ACC112 (cell line): ENCODE results near the gene WWOX.

Source experiments
- H2AFZ ChIP-seq: fragments of 200-600 bp; sonication (generic); one replicate; pipeline ENCODE4 v1.6.0; 2017; ENCODE audit warnings: antibody characterized with exemption, low read length; ENCODE audit not compliant: unreplicated experiment
- H3K27ac ChIP-seq: fragments of 200-600 bp; sonication (generic); 2 replicates; pipeline ENCODE4 v1.5.1; 2014; ENCODE audit warnings: low read depth, mild to moderate bottlenecking, antibody characterized with exemption, low read length, moderate library complexity
- H3K27me3 ChIP-seq: fragments of 200-600 bp; sonication (generic); 2 replicates; pipeline ENCODE4 v1.6.1; 2014; ENCODE audit warnings: mild to moderate bottlenecking, antibody characterized with exemption, low read length, moderate library complexity, mixed read lengths; ENCODE audit not compliant: insufficient read depth
- H3K36me3 ChIP-seq: fragments of 200-600 bp; sonication (generic); 2 replicates; pipeline ENCODE4 v1.6.1; 2016; ENCODE audit warnings: mild to moderate bottlenecking, antibody characterized with exemption, low read length, moderate library complexity, mixed read lengths; ENCODE audit not compliant: insufficient read depth
- H3K4me1 ChIP-seq: fragments of 200-600 bp; sonication (generic); one replicate; pipeline ENCODE4 v1.6.1; 2016; ENCODE audit warnings: low read length, mixed read lengths; ENCODE audit not compliant: insufficient read depth, unreplicated experiment, control insufficient read depth
- H3K4me3 ChIP-seq: fragments of 200-600 bp; sonication (generic); 2 replicates; pipeline ENCODE4 v1.5.1; 2014; ENCODE audit warnings: mild to moderate bottlenecking, low read depth, low read length
- H3K79me2 ChIP-seq: fragments of 200-600 bp; sonication (generic); one replicate; pipeline ENCODE4 v1.6.0; 2016; ENCODE audit warnings: low read length; ENCODE audit not compliant: control insufficient read depth, unreplicated experiment, insufficient read depth

WWOX gene

GRCh38 chr16:78462288-78463208, 363.1 kb downstream of the WWOX start:
- Histone ChIP-seq H3K79me2 (no peaks in the 10 kb centered on the region), H3K4me1 (no peaks in the 10 kb centered on the region), H2AFZ (no peak overlapping the region), H3K4me3 (no peak overlapping the region), H3K36me3 (no peaks in the 10 kb centered on the region), H3K27me3 (no peaks in the 10 kb centered on the region), H3K27ac (no peak overlapping the region)

- H2AFZ ChIP-seq = no peak overlapping the region
- no peaks in the 10 kb centered on the region for H3K27me3 ChIP-seq
- H3K27ac ChIP-seq = no peak overlapping the region
- no peaks in the 10 kb centered on the region for H3K36me3 ChIP-seq
- no peaks in the 10 kb centered on the region for H3K79me2 ChIP-seq
- no peak overlapping the region for H3K4me3 ChIP-seq
- H3K4me1 ChIP-seq = no peaks in the 10 kb centered on the region
These were observed 364.1 kb downstream of the WWOX start for GRCh38 chr16:78463591-78463990.

- Histone ChIP-seq H2AFZ (no peak overlapping the region), H3K36me3 (no peaks in the 10 kb centered on the region), H3K27ac (no peak overlapping the region), H3K79me2 (no peaks in the 10 kb centered on the region), H3K27me3 (no peaks in the 10 kb centered on the region), H3K4me3 (no peak overlapping the region), H3K4me1 (no peaks in the 10 kb centered on the region)
These were observed 365.4 kb downstream of the WWOX start for GRCh38 chr16:78464833-78465232.

GRCh38 chr16:78465730-78466129, 366.3 kb downstream of the WWOX start:
- Histone ChIP-seq H3K27me3 (no peaks in the 10 kb centered on the region), H3K4me3 (no peak overlapping the region), H3K79me2 (no peaks in the 10 kb centered on the region), H2AFZ (no peak overlapping the region), H3K36me3 (no peaks in the 10 kb centered on the region), H3K4me1 (no peaks in the 10 kb centered on the region), H3K27ac (no peak overlapping the region)

- no peaks in the 10 kb centered on the region for H3K36me3 ChIP-seq
- H3K4me3 ChIP-seq = no peak overlapping the region
- H2AFZ ChIP-seq = no peak overlapping the region
- no peaks in the 10 kb centered on the region for H3K79me2 ChIP-seq
- H3K27me3 ChIP-seq = no peaks in the 10 kb centered on the region
- no peak overlapping the region for H3K27ac ChIP-seq
- no peaks in the 10 kb centered on the region for H3K4me1 ChIP-seq
These were observed 370.3 kb downstream of the WWOX start for GRCh38 chr16:78469787-78470186.

GRCh38 chr16:78473031-78473699, 373.7 kb downstream of the WWOX start:
- Histone ChIP-seq H3K27me3 (no peaks in the 10 kb centered on the region), H3K4me1 (no peaks in the 10 kb centered on the region), H3K79me2 (no peaks in the 10 kb centered on the region), H3K36me3 (no peaks in the 10 kb centered on the region), H3K27ac (no peak overlapping the region), H2AFZ (no peak overlapping the region), H3K4me3 (no peak overlapping the region)

- no peaks in the 10 kb centered on the region for H3K79me2 ChIP-seq
- H3K4me3 ChIP-seq = no peak overlapping the region
- no peaks in the 10 kb centered on the region for H3K4me1 ChIP-seq
- H2AFZ ChIP-seq = no peak overlapping the region
- H3K27me3 ChIP-seq = no peaks in the 10 kb centered on the region
- H3K27ac ChIP-seq = no peak overlapping the region
- H3K36me3 ChIP-seq = no peaks in the 10 kb centered on the region
These were observed 375.3 kb downstream of the WWOX start for GRCh38 chr16:78474762-78475161.

GRCh38 chr16:78476615-78477014, 377.2 kb downstream of the WWOX start:
- Histone ChIP-seq H3K27me3 (no peaks in the 10 kb centered on the region), H3K4me1 (no peaks in the 10 kb centered on the region), H3K79me2 (no peaks in the 10 kb centered on the region), H2AFZ (no peak overlapping the region), H3K4me3 (no peak overlapping the region), H3K27ac (no peak overlapping the region), H3K36me3 (no peaks in the 10 kb centered on the region)

- Histone ChIP-seq H3K4me3 (no peak overlapping the region), H3K4me1 (no peaks in the 10 kb centered on the region), H3K36me3 (no peaks in the 10 kb centered on the region), H3K27ac (no peak overlapping the region), H3K27me3 (no peaks in the 10 kb centered on the region), H2AFZ (no peak overlapping the region), H3K79me2 (no peaks in the 10 kb centered on the region)
These were observed 378.9 kb downstream of the WWOX start for GRCh38 chr16:78478267-78478861.

- no peaks in the 10 kb centered on the region for H3K79me2 ChIP-seq
- H3K36me3 ChIP-seq = no peaks in the 10 kb centered on the region
- no peak overlapping the region for H3K4me3 ChIP-seq
- H3K27ac ChIP-seq = no peak overlapping the region
- no peaks in the 10 kb centered on the region for H3K27me3 ChIP-seq
- H3K4me1 ChIP-seq = no peaks in the 10 kb centered on the region
- no peak overlapping the region for H2AFZ ChIP-seq
These were observed 380.3 kb downstream of the WWOX start for GRCh38 chr16:78479723-78480122.
